ENCODE data around the gene ASIC5.

The ASIC5 gene

DNA sequence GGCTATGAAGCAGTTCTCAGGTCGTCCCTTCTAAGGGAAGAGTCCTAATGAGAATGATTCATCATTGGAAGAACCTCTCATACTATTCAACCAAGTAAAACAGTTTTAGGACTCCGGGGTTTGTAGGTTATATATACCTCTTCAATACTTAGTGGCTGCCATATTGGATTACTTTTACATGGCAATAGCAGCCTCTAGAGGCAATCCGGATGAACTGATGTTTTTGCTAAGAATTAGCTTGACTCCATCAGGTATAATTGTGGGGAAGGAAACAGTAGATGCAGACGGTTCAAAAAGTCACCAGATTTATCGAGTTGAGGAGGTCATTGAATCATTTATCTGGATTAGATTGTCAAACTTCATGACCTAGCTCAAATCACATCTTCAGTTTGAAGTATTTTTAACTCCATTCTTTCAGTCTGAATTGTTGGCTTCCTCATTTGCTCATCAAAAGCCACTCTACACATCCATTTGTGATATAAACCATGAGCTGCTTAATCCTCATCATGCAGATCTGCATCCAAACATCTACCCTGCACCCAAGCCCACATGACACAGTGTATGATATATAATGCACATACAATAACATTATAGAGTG lies 78.9 kb downstream of the ASIC5 start:
- Histone ChIP-seq H3K36me3 (ENCODE audit: control insufficient read depth in 2 of 2, insufficient read depth in 1 of 2, low read length in 2 of 2) (peaks cover 0 to 10% of the 10 kb centered on the region in 2 experiments; a peak in 2 of 3 replicates), H3K27ac (ENCODE audit: extremely low read depth, low read depth, low read length) (no peak overlapping the region), H3K4me1 (ENCODE audit: control insufficient read depth, insufficient read depth, low read length) (no peaks in the 10 kb centered on the region), H3K9me3 (ENCODE audit: control insufficient read depth, insufficient read depth, low read depth, low read length) (no peaks in the 10 kb centered on the region), H3K4me3 (ENCODE audit: low read depth, low read length) (no peak overlapping the region)
- ChIA-PET CTCF (interaction anchor here (0.6 to 1.6 kb wide), 30 partner anchors 14 to 980 kb away, joined by 3 to 18 read pairs (median 4); no protein-coding TSS in a partner anchor), POLR2A (no interaction called here)
- TF ChIP-seq ZNF391 (tag by site-specific recombination; IDR thresholded peaks at IDR 0.05; ENCODE audit: borderline replicate concordance, low read depth): no peak
- peak; percentile 74 for TF ChIP-seq ZNF654 (tag by site-specific recombination; IDR thresholded peaks at IDR 0.05; ENCODE audit: low read depth)
- 0 out of 2 replicates have a peak, but pooled peaks have one; percentile 29 for TF ChIP-seq YY1 (tag by site-specific recombination; IDR thresholded peaks at IDR 0.05)
- TF ChIP-seq SCRT2 (tag by site-specific recombination; IDR thresholded peaks at IDR 0.05): peak; percentile 36; the same call in 1 of the 2 replicates
- TF ChIP-seq CTCF (tag by site-specific recombination; IDR thresholded peaks at IDR 0.05): 0 out of 2 replicates have a peak, but pooled peaks have one; percentile 8

DNA sequence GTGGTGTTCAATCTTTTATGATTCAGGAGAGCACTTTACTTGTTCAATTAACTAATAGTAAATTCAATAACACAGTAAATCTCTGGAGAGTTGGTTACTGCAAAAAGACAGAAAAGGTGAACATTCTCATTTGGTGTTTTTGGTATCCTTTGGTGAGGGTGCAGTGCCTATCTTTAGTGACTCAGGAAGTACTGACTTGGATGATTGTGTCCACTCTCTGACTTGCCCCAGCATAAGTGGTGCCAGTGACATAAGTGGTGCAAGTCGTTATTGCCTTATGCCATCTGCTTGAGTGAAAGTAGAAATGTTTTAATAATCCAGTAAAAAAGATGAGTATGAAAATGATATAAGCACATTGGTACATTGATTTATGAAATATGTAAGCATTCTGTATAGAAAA lies 80.2 kb downstream of the ASIC5 start:
- no peak for TF ChIP-seq ZBTB7A (tag by site-specific recombination; IDR thresholded peaks at IDR 0.05; ENCODE audit: low read depth)
- no peak for TF ChIP-seq ZFP41 (tag by site-specific recombination; IDR thresholded peaks at IDR 0.05; ENCODE audit: borderline replicate concordance)
- no peak for TF ChIP-seq ZNF664 (tag by site-specific recombination; IDR thresholded peaks at IDR 0.05)
- no peak for TF ChIP-seq ZNF776 (tag by site-specific recombination; IDR thresholded peaks at IDR 0.05; ENCODE audit: borderline replicate concordance)
- no peak for TF ChIP-seq WT1 (tag by site-specific recombination; IDR thresholded peaks at IDR 0.05)
- Histone ChIP-seq H3K4me1 (ENCODE audit: control insufficient read depth, insufficient read depth, low read length) (no peaks in the 10 kb centered on the region), H3K36me3 (ENCODE audit: control insufficient read depth in 2 of 2, insufficient read depth in 1 of 2, low read length in 2 of 2) (peaks cover 0 to 10% of the 10 kb centered on the region in 2 experiments; a peak in 1 of 3 replicates), H3K27ac (ENCODE audit: extremely low read depth, low read depth, low read length) (no peak overlapping the region), H3K4me3 (ENCODE audit: low read depth, low read length) (no peak overlapping the region), H3K9me3 (ENCODE audit: control insufficient read depth, insufficient read depth, low read depth, low read length) (no peaks in the 10 kb centered on the region)
- ChIA-PET CTCF (interaction anchor here (0.7 kb wide), 2 partner anchors 16 to 300 kb away, joined by 3 read pairs; no protein-coding TSS in a partner anchor), POLR2A (no interaction called here)

- no peaks in the 10 kb centered on the region for H3K9me3 ChIP-seq (ENCODE audit: control insufficient read depth, insufficient read depth, low read depth, low read length)
- ChIA-PET POLR2A (no interaction called here), CTCF (no interaction called here)
- H3K27ac ChIP-seq (ENCODE audit: extremely low read depth, low read depth, low read length): no peak overlapping the region
- no peaks in the 10 kb centered on the region for H3K4me1 ChIP-seq (ENCODE audit: control insufficient read depth, insufficient read depth, low read length)
- H3K36me3 ChIP-seq (ENCODE audit: control insufficient read depth in 2 of 2, insufficient read depth in 1 of 2, low read length in 2 of 2): peaks cover 0 to 3% of the 10 kb centered on the region in 2 experiments; a peak in 1 of 3 replicates
- H3K4me3 ChIP-seq (ENCODE audit: low read depth, low read length): no peak overlapping the region
- TF ChIP-seq ZXDB (tag by site-specific recombination; IDR thresholded peaks at IDR 0.05) (no peak), SP7 (tag by site-specific recombination; IDR thresholded peaks at IDR 0.05) (no peak), ZNF202 (tag by site-specific recombination; IDR thresholded peaks at IDR 0.05; ENCODE audit: borderline replicate concordance) (no peak), ZNF223 (tag by site-specific recombination; IDR thresholded peaks at IDR 0.05) (no peak), ZFP37 (tag by site-specific recombination; IDR thresholded peaks at IDR 0.05) (no peak), ZNF146 (tag by site-specific recombination; IDR thresholded peaks at IDR 0.05) (no peak), ZNF501 (tag by site-specific recombination; IDR thresholded peaks at IDR 0.05) (no peak), ZFP41 (tag by site-specific recombination; IDR thresholded peaks at IDR 0.05; ENCODE audit: borderline replicate concordance) (no peak), ZBTB6 (tag by site-specific recombination; IDR thresholded peaks at IDR 0.05) (no peak), ZNF175 (tag by site-specific recombination; IDR thresholded peaks at IDR 0.05) (no peak), ZNF335 (tag by site-specific recombination; conservative IDR thresholded peaks at IDR 0.05) (no peak), ZNF585B (tag by site-specific recombination; IDR thresholded peaks at IDR 0.05) (no peak), HOXC10 (CRISPR knock-in tag; IDR thresholded peaks at IDR 0.05) (no peak), ZNF366 (tag by site-specific recombination; conservative IDR thresholded peaks at IDR 0.05) (no peak), TRIM28 (IDR thresholded peaks at IDR 0.05; ENCODE audit: borderline replicate concordance, low read length) (no peak)
- TF ChIP-seq, protein P1, sequence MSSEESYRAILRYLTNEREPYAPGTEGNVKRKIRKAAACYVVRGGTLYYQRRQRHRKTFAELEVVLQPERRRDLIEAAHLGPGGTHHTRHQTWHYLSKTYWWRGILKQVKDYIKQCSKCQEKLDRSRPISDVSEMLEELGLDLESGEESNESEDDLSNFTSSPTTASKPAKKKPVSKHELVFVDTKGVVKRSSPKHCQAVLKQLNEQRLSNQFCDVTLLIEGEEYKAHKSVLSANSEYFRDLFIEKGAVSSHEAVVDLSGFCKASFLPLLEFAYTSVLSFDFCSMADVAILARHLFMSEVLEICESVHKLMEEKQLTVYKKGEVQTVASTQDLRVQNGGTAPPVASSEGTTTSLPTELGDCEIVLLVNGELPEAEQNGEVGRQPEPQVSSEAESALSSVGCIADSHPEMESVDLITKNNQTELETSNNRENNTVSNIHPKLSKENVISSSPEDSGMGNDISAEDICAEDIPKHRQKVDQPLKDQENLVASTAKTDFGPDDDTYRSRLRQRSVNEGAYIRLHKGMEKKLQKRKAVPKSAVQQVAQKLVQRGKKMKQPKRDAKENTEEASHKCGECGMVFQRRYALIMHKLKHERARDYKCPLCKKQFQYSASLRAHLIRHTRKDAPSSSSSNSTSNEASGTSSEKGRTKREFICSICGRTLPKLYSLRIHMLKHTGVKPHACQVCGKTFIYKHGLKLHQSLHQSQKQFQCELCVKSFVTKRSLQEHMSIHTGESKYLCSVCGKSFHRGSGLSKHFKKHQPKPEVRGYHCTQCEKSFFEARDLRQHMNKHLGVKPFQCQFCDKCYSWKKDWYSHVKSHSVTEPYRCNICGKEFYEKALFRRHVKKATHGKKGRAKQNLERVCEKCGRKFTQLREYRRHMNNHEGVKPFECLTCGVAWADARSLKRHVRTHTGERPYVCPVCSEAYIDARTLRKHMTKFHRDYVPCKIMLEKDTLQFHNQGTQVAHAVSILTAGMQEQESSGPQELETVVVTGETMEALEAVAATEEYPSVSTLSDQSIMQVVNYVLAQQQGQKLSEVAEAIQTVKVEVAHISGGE (tag by site-specific recombination; conservative IDR thresholded peaks at IDR 0.05; ENCODE audit: low read depth): no peak
Observed at GRCh38 chr4:155784637-155785036, 81.4 kb downstream of the ASIC5 start.

Data from HEK293 (cell line).